Urothelium cell line (cell line): ENCODE data around the gene TUBB4B.
A peak's percentile ranks its signal among the peaks of the same experiment; 100 is the strongest.

Experiments
- DNase-seq: peaks from one replicate; pipeline ENCODE4 v3.0.0; 2011; ENCODE audit warnings: low spot score, mixed read lengths
- FAIRE-seq: peaks from 2 replicates; lab custom pipeline; 2011; peaks lifted over from hg19 to GRCh38; lab: Jason Lieb, UNC

Gene TUBB4B

GRCh38 chr9:137224830-137225694 lies 16.0 kb upstream of the TUBB4B start, which contains the start of gene CYSRT1:
Gene CYSRT1, plus strand, starts transcription at chr9:137225174. Its CDS starts 448 bp downstream, at chr9:137225622.
- FAIRE-seq (no peak), DNase-seq (no peak)

- no peak for DNase-seq
Observed at GRCh38 chr9:137225699-137226331, 15.3 kb upstream of the TUBB4B start.

GRCh38 chr9:137226338-137227053 lies 14.6 kb upstream of the TUBB4B start:
- no peak for FAIRE-seq
- peak; percentile 35 for DNase-seq

More at GRCh38 chr9:137225699-137226331, 15.3 kb upstream of the TUBB4B start:
- no peak for FAIRE-seq

GRCh38 chr9:137227054-137227852 lies 13.8 kb upstream of the TUBB4B start, which contains the start of gene RNF224:
Gene RNF224, plus strand, starts transcription at chr9:137227502. Its CDS starts 834 bp downstream, at chr9:137228336.
- DNase-seq (peak; percentile 68), FAIRE-seq (peak; percentile 52)

- no peak for FAIRE-seq
- no peak for DNase-seq
Observed at GRCh38 chr9:137227853-137228505, 13.1 kb upstream of the TUBB4B start.

GRCh38 chr9:137228506-137228967 lies 12.6 kb upstream of the TUBB4B start:
- DNase-seq (no peak), FAIRE-seq (no peak)

GRCh38 chr9:137228968-137229896 lies 11.9 kb upstream of the TUBB4B start:
- DNase-seq (no peak), FAIRE-seq (no peak)

- no peak for DNase-seq
- no peak for FAIRE-seq
Observed at GRCh38 chr9:137229903-137230704, 11.0 kb upstream of the TUBB4B start.

- FAIRE-seq (no peak), DNase-seq (no peak)
Observed at GRCh38 chr9:137230705-137231371, 10.2 kb upstream of the TUBB4B start, which contains the start of gene SLC34A3. Gene SLC34A3, plus strand, starts transcription at chr9:137230901. Its CDS starts 802 bp downstream, at chr9:137231703.

GRCh38 chr9:137231372-137232039 lies 9.6 kb upstream of the TUBB4B start:
- FAIRE-seq (no peak), DNase-seq (no peak)

GRCh38 chr9:137232101-137232500 lies 9.0 kb upstream of the TUBB4B start:
- FAIRE-seq (no peak), DNase-seq (no peak)

- DNase-seq (no peak), FAIRE-seq (no peak)
Observed at GRCh38 chr9:137232510-137232909, 8.6 kb upstream of the TUBB4B start.

GRCh38 chr9:137233143-137233980 lies 7.7 kb upstream of the TUBB4B start:
- no peak for DNase-seq
- no peak for FAIRE-seq

- no peak for DNase-seq
- no peak for FAIRE-seq
Observed at GRCh38 chr9:137234055-137234697, 6.9 kb upstream of the TUBB4B start.

- DNase-seq (no peak), FAIRE-seq (no peak)
Observed at GRCh38 chr9:137234758-137235423, 6.2 kb upstream of the TUBB4B start.
